ENCODE results near the gene ST6GALNAC2.

The ST6GALNAC2 gene

GRCh38 chr17:76577876-76578275, 7.8 kb downstream of the ST6GALNAC2 start:
- Histone ChIP-seq H3K4me1 (ENCODE audit: control insufficient read depth in 1 of 2, insufficient read depth in 1 of 2, low read depth in 1 of 2, low read length in 1 of 2) (peaks cover 13 to 28% of the 10 kb centered on the region in 2 experiments), H3K9me3 (no peaks in the 10 kb centered on the region), H3K27me3 (no peaks in the 10 kb centered on the region), H3K36me3 (peaks cover 38% of the 10 kb centered on the region), H3K27ac (no peak overlapping the region), H3K4me3 (ENCODE audit: low read depth in 1 of 2, low read length in 1 of 2) (no peak overlapping the region)
- TF ChIP-seq CTCF (IDR thresholded peaks at IDR 0.05): no peak

- Histone ChIP-seq H3K4me3 (ENCODE audit: low read depth in 1 of 2, low read length in 1 of 2) (no peak overlapping the region), H3K4me1 (ENCODE audit: control insufficient read depth in 1 of 2, insufficient read depth in 1 of 2, low read depth in 1 of 2, low read length in 1 of 2) (peaks cover 13 to 24% of the 10 kb centered on the region in 2 experiments), H3K27ac (no peak overlapping the region), H3K9me3 (no peaks in the 10 kb centered on the region), H3K36me3 (peaks cover 55% of the 10 kb centered on the region), H3K27me3 (no peaks in the 10 kb centered on the region)
- no peak for TF ChIP-seq CTCF (IDR thresholded peaks at IDR 0.05)
Observed at GRCh38 chr17:76576189-76576588, 9.5 kb downstream of the ST6GALNAC2 start.

GRCh38 chr17:76575570-76575969, 10.1 kb downstream of the ST6GALNAC2 start:
- peaks cover 13 to 24% of the 10 kb centered on the region in 2 experiments for H3K4me1 ChIP-seq (ENCODE audit: control insufficient read depth in 1 of 2, insufficient read depth in 1 of 2, low read depth in 1 of 2, low read length in 1 of 2)
- no peaks in the 10 kb centered on the region for H3K9me3 ChIP-seq
- no peak for TF ChIP-seq CTCF (IDR thresholded peaks at IDR 0.05)
- H3K27me3 ChIP-seq: no peaks in the 10 kb centered on the region
- H3K27ac ChIP-seq: no peak overlapping the region
- peaks cover 61% of the 10 kb centered on the region for H3K36me3 ChIP-seq
- H3K4me3 ChIP-seq (ENCODE audit: low read depth in 1 of 2, low read length in 1 of 2): no peak overlapping the region

DNA sequence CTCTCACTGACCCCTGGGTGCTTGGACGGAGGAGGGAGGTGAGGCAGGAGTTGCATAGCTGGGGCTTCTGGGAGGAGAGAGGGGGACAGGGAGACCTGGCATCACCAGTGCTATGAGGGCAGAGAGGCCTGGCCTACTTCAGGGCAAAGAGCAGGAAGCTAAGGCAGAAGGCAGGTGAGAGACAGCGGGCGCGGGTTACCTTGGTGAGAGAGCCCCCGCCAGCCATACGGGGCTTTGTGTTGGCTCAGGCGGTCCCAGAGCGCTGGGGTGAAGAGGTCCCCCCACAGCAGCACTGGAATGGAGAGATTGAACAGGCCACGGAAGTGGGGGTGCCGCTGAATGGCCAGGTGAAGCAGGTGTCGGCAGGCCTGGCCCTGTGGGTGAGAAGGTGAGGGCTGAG, 11.5 kb downstream of the ST6GALNAC2 start:
- Histone ChIP-seq H3K4me1 (ENCODE audit: control insufficient read depth in 1 of 2, insufficient read depth in 1 of 2, low read depth in 1 of 2, low read length in 1 of 2) (peaks cover 14 to 21% of the 10 kb centered on the region in 2 experiments), H3K27ac (no peak overlapping the region), H3K4me3 (ENCODE audit: low read depth in 1 of 2, low read length in 1 of 2) (no peak overlapping the region), H3K9me3 (no peaks in the 10 kb centered on the region), H3K27me3 (no peaks in the 10 kb centered on the region), H3K36me3 (peaks cover 68% of the 10 kb centered on the region)
- TF ChIP-seq CTCF (IDR thresholded peaks at IDR 0.05): no peak

GRCh38 chr17:76573096-76573495, 12.6 kb downstream of the ST6GALNAC2 start:
- Histone ChIP-seq H3K27me3 (no peaks in the 10 kb centered on the region), H3K9me3 (no peaks in the 10 kb centered on the region), H3K27ac (no peak overlapping the region), H3K4me3 (ENCODE audit: low read depth in 1 of 2, low read length in 1 of 2) (no peak overlapping the region), H3K36me3 (peaks cover 68% of the 10 kb centered on the region), H3K4me1 (ENCODE audit: control insufficient read depth in 1 of 2, insufficient read depth in 1 of 2, low read depth in 1 of 2, low read length in 1 of 2) (peaks cover 22 to 24% of the 10 kb centered on the region in 2 experiments)
- TF ChIP-seq CTCF (IDR thresholded peaks at IDR 0.05): no peak
